HFFc6 (cell line): ENCODE results near the gene FHDC1. TPM values are rescaled to one million over a fixed set of nuclear protein-coding genes. Genes with fewer than 3 reads are reported as not detected.
"Not testable (repeated sequence)": the region's sequence is repeated elsewhere in the genome, so short reads cannot be mapped to it uniquely, and the experiment has no call there.

ENCODE experiments used
- DNase-seq: peaks from one replicate; pipeline ENCODE4 v3.0.0-alpha.2; 2018
- H3K27ac Mint-ChIP-seq: 2 replicates; pipeline ENCODE4 v1.8.0; 2020; ENCODE audit warnings: mild to moderate bottlenecking, mixed read lengths
- H3K27me3 Mint-ChIP-seq: 2 replicates; pipeline ENCODE4 v1.8.0; 2021; ENCODE audit warnings: mild to moderate bottlenecking, moderate library complexity, mixed read lengths; ENCODE audit not compliant: insufficient read depth
- H3K36me3 Mint-ChIP-seq: 2 replicates; pipeline ENCODE4 v1.8.0; 2021; ENCODE audit warnings: low read depth, mixed read lengths
- H3K4me1 Mint-ChIP-seq: 2 replicates; pipeline ENCODE4 v1.8.0; 2020; ENCODE audit warnings: low read depth, mixed read lengths
- H3K4me3 Mint-ChIP-seq: 2 replicates; pipeline ENCODE4 v1.8.0; 2020; ENCODE audit warnings: mild to moderate bottlenecking, moderate library complexity, mixed read lengths
- H3K9me3 Mint-ChIP-seq: 2 replicates; pipeline ENCODE4 v1.8.0; 2020; ENCODE audit warnings: mild to moderate bottlenecking, mixed read lengths
- CTCF ChIP-seq: fragments of 200-600 bp; sonication (generic); IDR thresholded peaks from 2 replicates; pipeline ENCODE4 v1.5.0; 2021; ENCODE audit warnings: antibody characterized with exemption, mild to moderate bottlenecking
- long read RNA-seq: library from polyadenylated mRNA; unstranded; transcript quantifications from one replicate; pipeline ENCODE4 v2.0.0, GENCODE V29; 2019
- total RNA-seq, 6 experiments: library from RNA; stranded (reverse); fragmentation: NEBNext Ultra II Directional; extraction: Animal tissue kit (Norgen Biotek cat#: 25700); gene quantifications; 2 replicates in 1 of 6; 3 replicates in 5 of 6; pipeline ENCODE4 v1.2.3, GENCODE V29; 2021

The FHDC1 gene
- under 1 TPM; 0.19 to 0.66 (median 0.28) TPM for total RNA-seq
- long read RNA-seq: 0 reads

GRCh38 chr4:152935631-152936445 lies at the start of gene FHDC1:
Gene FHDC1 (plus strand): TSS chr4:152936323. CDS start chr4:152943058, 6,735 bp downstream.
- DNase-seq: no peak
- H3K4me1 Mint-ChIP-seq: peaks cover 9% of the 10 kb centered on the region
- no peaks in the 10 kb centered on the region for H3K36me3 Mint-ChIP-seq
- no peak for TF ChIP-seq CTCF
- H3K4me3 Mint-ChIP-seq: peak within 1 kb of the TSS; percentile 67
- H3K27ac Mint-ChIP-seq: no peak within 1 kb of the TSS
- H3K27me3 Mint-ChIP-seq: peaks cover 13% of the 10 kb centered on the region
- H3K9me3 Mint-ChIP-seq: no peaks in the 10 kb centered on the region

GRCh38 chr4:152887981-152888380 lies 48.1 kb upstream of the FHDC1 start:
- no peak for DNase-seq
- H3K4me3 Mint-ChIP-seq: no peak overlapping the region
- no peaks in the 10 kb centered on the region for H3K9me3 Mint-ChIP-seq
- H3K27me3 Mint-ChIP-seq: no peaks in the 10 kb centered on the region
- no peak overlapping the region for H3K27ac Mint-ChIP-seq
- no peak for TF ChIP-seq CTCF
- peaks cover 11% of the 10 kb centered on the region for H3K4me1 Mint-ChIP-seq
- H3K36me3 Mint-ChIP-seq: peaks cover 32% of the 10 kb centered on the region

GRCh38 chr4:152892974-152893373 lies 43.1 kb upstream of the FHDC1 start:
- Mint-ChIP-seq H3K4me3 (no peak overlapping the region), H3K27me3 (no peaks in the 10 kb centered on the region), H3K36me3 (peaks cover 40% of the 10 kb centered on the region), H3K9me3 (no peaks in the 10 kb centered on the region), H3K27ac (no peak overlapping the region), H3K4me1 (peaks cover 28% of the 10 kb centered on the region)
- no peak for TF ChIP-seq CTCF
- no peak for DNase-seq

- Mint-ChIP-seq H3K27ac (peak overlapping the region; percentile 24), H3K4me3 (no peak overlapping the region)
- TF ChIP-seq CTCF: no peak
Observed at GRCh38 chr4:152894673-152895072, 41.5 kb upstream of the FHDC1 start.

GRCh38 chr4:152896811-152897210 lies 39.3 kb upstream of the FHDC1 start:
- no peak for DNase-seq
- H3K4me3 Mint-ChIP-seq: no peak overlapping the region
- peaks cover 26% of the 10 kb centered on the region for H3K36me3 Mint-ChIP-seq
- no peaks in the 10 kb centered on the region; the same call in 1 of the 2 replicates for H3K27me3 Mint-ChIP-seq
- H3K27ac Mint-ChIP-seq: no peak overlapping the region
- no peak for TF ChIP-seq CTCF
- peaks cover 33% of the 10 kb centered on the region for H3K4me1 Mint-ChIP-seq
- no peaks in the 10 kb centered on the region for H3K9me3 Mint-ChIP-seq

More at GRCh38 chr4:152894673-152895072, 41.5 kb upstream of the FHDC1 start:
- H3K9me3 Mint-ChIP-seq: no peaks in the 10 kb centered on the region
- DNase-seq: peak; percentile 18
- no peaks in the 10 kb centered on the region; the same call in 1 of the 2 replicates for H3K27me3 Mint-ChIP-seq
- peaks cover 33% of the 10 kb centered on the region for H3K4me1 Mint-ChIP-seq
- peaks cover 45% of the 10 kb centered on the region for H3K36me3 Mint-ChIP-seq

GRCh38 chr4:152898133-152898532 lies 38.0 kb upstream of the FHDC1 start:
- not testable (repeated sequence) for H3K27me3 Mint-ChIP-seq, H3K4me3 Mint-ChIP-seq, DNase-seq, H3K9me3 Mint-ChIP-seq
- Mint-ChIP-seq H3K4me1 (peaks cover 20% of the 10 kb centered on the region), H3K36me3 (peaks cover 14% of the 10 kb centered on the region), H3K27ac (peak overlapping the region; percentile 34; the same call in 1 of the 2 replicates)
